ENCODE data around the gene KRT79.

The KRT79 gene

GRCh38 chr12:52809166-52809565, 24.9 kb downstream of the KRT79 start:
- Histone ChIP-seq H3K27ac (no peak overlapping the region), H3K4me3 (ENCODE audit: low read depth, low read length) (no peak overlapping the region), H3K27me3 (replicated peaks) (no peaks in the 10 kb centered on the region), H3K36me3 (replicated peaks) (no peaks in the 10 kb centered on the region)
- TF ChIP-seq, protein P1, sequence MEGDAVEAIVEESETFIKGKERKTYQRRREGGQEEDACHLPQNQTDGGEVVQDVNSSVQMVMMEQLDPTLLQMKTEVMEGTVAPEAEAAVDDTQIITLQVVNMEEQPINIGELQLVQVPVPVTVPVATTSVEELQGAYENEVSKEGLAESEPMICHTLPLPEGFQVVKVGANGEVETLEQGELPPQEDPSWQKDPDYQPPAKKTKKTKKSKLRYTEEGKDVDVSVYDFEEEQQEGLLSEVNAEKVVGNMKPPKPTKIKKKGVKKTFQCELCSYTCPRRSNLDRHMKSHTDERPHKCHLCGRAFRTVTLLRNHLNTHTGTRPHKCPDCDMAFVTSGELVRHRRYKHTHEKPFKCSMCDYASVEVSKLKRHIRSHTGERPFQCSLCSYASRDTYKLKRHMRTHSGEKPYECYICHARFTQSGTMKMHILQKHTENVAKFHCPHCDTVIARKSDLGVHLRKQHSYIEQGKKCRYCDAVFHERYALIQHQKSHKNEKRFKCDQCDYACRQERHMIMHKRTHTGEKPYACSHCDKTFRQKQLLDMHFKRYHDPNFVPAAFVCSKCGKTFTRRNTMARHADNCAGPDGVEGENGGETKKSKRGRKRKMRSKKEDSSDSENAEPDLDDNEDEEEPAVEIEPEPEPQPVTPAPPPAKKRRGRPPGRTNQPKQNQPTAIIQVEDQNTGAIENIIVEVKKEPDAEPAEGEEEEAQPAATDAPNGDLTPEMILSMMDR (IDR thresholded peaks at IDR 0.05; ENCODE audit: low read depth, low read length, missing control alignments): no peak
- in situ Hi-C loops (cut with HindIII; ENCODE audit: low pct_ligation_motif_present, low sequenced_read_pairs): no loop called here
- DNase-seq: no peak

DNA sequence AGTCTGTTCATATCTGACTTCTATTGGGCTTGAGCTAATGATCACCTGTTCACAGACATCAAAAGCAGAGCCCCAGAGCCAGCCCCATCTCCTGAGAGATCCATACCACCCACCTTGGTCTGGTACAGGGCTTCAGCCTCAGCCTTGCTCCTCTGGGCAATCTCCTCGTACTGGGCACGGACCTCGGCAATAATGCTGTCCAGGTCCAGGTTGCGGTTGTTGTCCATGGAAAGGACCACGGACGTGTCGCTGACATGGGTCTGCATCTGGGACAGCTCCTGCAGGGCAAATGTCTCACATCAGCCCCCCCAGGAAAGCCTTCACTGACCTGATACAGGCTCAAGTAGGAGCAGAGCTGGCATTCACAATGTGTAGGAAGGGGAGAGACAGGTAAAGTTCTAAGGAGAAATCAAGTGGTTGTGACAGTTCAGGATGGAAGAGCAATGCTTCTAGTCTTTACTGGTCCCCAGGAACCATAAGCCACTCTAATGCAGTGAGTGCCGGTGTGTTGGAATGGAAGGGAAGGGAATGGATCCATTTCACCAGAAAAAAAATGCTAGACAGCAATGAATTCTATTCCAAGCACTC, 25.4 kb downstream of the KRT79 start:
- Histone ChIP-seq H3K27me3 (replicated peaks) (no peaks in the 10 kb centered on the region), H3K36me3 (replicated peaks) (no peaks in the 10 kb centered on the region), H3K4me3 (ENCODE audit: low read depth, low read length) (no peak overlapping the region), H3K27ac (no peak overlapping the region)
- TF ChIP-seq, protein P1 (IDR thresholded peaks at IDR 0.05; ENCODE audit: low read depth, low read length, missing control alignments): no peak
- DNase-seq: no peak
- in situ Hi-C loops (cut with HindIII; ENCODE audit: low pct_ligation_motif_present, low sequenced_read_pairs): no loop called here

- H3K36me3 ChIP-seq (replicated peaks): no peaks in the 10 kb centered on the region
- in situ Hi-C loops (cut with HindIII; ENCODE audit: low pct_ligation_motif_present, low sequenced_read_pairs): no loop called here
- H3K27ac ChIP-seq: no peak overlapping the region
- H3K27me3 ChIP-seq (replicated peaks): no peaks in the 10 kb centered on the region
- TF ChIP-seq, protein P1 (IDR thresholded peaks at IDR 0.05; ENCODE audit: low read depth, low read length, missing control alignments): no peak
- no peak overlapping the region for H3K4me3 ChIP-seq (ENCODE audit: low read depth, low read length)
- no peak for DNase-seq
These were observed 26.3 kb downstream of the KRT79 start for GRCh38 chr12:52807544-52808470.

- no peak overlapping the region for H3K27ac ChIP-seq
- in situ Hi-C loops (cut with HindIII; ENCODE audit: low pct_ligation_motif_present, low sequenced_read_pairs): no loop called here
- H3K36me3 ChIP-seq (replicated peaks): no peaks in the 10 kb centered on the region
- H3K4me3 ChIP-seq (ENCODE audit: low read depth, low read length): no peak overlapping the region
- peaks cover 2% of the 10 kb centered on the region for H3K27me3 ChIP-seq (replicated peaks)
- TF ChIP-seq, protein P1 (IDR thresholded peaks at IDR 0.05; ENCODE audit: low read depth, low read length, missing control alignments): no peak
- no peak for DNase-seq
These were observed 27.1 kb downstream of the KRT79 start for GRCh38 chr12:52806821-52807543.

- Histone ChIP-seq H3K27me3 (replicated peaks) (peaks cover 2% of the 10 kb centered on the region), H3K36me3 (replicated peaks) (no peaks in the 10 kb centered on the region), H3K4me3 (ENCODE audit: low read depth, low read length) (no peak overlapping the region), H3K27ac (no peak overlapping the region)
- DNase-seq: no peak
- in situ Hi-C loops (cut with HindIII; ENCODE audit: low pct_ligation_motif_present, low sequenced_read_pairs): no loop called here
- TF ChIP-seq, protein P1 (IDR thresholded peaks at IDR 0.05; ENCODE audit: low read depth, low read length, missing control alignments): no peak
These were observed 27.8 kb downstream of the KRT79 start for GRCh38 chr12:52806169-52806811.
